ENCODE measurements around the gene DDAH1. TPM values are rescaled to one million over a fixed set of nuclear protein-coding genes. Genes with fewer than 3 reads are reported as not detected.

DDAH1 gene
- total RNA-seq, 1 experiment from 2014 or later, result 80.9 TPM

DNA sequence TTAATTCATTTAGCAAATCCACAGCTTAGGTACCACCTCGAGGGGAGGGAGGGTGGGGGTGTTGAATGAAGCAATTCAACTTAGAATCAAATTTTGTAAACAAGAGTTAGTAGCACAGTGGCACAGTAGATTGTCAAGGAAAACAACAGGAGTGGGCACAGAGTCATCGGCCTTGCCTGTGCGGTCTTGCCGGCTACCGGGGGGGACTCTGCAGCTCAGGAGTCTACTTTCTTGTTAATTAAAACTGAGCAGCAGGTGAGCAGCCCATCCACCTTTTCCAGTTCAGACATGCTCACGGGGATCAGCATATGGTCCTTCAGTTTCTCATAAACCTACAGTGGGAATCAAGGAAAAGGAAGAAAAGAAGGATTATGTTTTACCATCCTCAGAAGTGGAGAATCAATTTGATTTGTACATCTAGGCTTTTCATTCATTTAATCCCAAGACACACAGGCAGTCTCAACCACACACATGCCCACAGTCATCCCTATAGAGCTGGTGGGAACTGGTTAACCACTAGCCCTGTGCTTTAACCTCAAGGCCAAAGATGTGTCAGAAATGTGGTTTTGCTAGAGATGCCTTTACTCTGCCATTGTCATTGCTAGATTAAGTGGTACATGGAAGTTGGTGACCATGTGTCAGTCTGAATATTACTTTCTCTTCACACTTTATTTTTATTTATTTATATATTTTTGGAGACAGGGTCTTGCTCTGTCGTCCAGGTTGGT is 143.6 kb downstream of the DDAH1 start:
- Histone ChIP-seq H3K9me3 (replicated peaks) (no peaks in the 10 kb centered on the region), H3K36me3 (peaks cover 3% of the 10 kb centered on the region; the same call in 1 of the 2 replicates), H3K4me1 (no peaks in the 10 kb centered on the region), H3K27me3 (no peaks in the 10 kb centered on the region), H3K27ac (no peak overlapping the region), H3K4me3 (no peak overlapping the region)
- DNase-seq, result peak; percentile 22 to 36

DNA sequence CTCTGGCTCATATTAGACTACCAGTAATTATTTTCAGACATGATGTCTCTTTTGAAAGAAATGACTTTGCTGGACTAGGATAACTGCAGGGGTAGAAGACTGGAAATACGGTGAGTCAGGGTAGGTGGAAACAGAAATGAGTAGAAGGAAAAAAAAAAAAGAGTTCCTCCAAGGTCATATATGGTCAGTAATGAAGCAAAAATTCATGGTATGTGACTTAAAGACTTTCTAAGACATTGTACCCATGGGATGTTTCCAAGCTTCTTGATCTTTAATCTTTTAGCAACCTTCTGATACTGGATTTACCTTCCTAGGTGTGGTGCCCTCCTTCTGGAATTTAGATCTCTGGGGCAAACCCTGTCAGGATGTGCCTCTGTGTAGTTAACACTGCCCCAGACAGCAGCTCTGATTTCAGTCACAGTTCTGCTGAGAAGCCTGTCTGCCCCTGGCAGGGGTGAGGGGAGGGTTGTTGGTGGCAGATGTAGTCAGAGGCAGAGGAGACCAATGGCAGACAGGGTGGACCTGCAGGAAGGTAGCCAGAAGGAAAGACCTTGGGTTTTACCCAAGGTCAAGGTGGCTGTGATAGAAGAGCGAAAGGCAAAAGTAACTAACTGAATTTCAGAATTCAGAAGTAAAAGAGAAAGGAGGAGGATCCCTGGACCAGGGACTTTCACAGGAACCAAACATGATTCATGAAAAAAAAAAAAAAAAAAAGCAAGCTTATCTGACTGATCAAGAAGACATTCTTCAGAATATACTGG is 144.4 kb downstream of the DDAH1 start:
- DNase-seq, result no peak
- Histone ChIP-seq H3K4me1 (peaks cover 3% of the 10 kb centered on the region; the same call in 1 of the 2 replicates), H3K27ac (no peak overlapping the region), H3K4me3 (no peak overlapping the region), H3K9me3 (replicated peaks) (no peaks in the 10 kb centered on the region), H3K27me3 (no peaks in the 10 kb centered on the region), H3K36me3 (peaks cover 3% of the 10 kb centered on the region; the same call in 1 of the 2 replicates)

DNA sequence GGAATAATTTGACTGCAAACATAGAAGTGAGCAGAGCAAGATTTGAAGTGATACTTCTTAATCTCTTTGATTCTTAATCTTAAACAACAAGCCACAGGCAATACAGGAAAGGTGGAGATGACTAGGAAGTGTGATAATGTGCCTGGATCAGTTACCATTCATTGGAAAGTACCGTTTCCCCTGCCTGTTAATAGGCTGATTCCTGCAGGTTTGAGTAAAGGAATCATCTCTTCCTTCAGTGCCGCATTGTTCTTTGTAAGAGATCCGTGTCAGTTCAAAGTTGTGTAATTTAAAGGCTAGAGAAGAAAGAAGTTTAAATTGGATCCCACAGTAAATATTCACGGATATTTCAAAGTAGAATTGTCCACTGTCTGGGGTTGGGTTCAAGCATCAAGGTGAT is 145.0 kb downstream of the DDAH1 start:
- Histone ChIP-seq H3K27me3 (no peaks in the 10 kb centered on the region), H3K4me3 (no peak overlapping the region), H3K9me3 (replicated peaks) (no peaks in the 10 kb centered on the region), H3K36me3 (peaks cover 3% of the 10 kb centered on the region; the same call in 1 of the 2 replicates), H3K27ac (no peak overlapping the region), H3K4me1 (peaks cover 9% of the 10 kb centered on the region)
- no peak for DNase-seq

DNA sequence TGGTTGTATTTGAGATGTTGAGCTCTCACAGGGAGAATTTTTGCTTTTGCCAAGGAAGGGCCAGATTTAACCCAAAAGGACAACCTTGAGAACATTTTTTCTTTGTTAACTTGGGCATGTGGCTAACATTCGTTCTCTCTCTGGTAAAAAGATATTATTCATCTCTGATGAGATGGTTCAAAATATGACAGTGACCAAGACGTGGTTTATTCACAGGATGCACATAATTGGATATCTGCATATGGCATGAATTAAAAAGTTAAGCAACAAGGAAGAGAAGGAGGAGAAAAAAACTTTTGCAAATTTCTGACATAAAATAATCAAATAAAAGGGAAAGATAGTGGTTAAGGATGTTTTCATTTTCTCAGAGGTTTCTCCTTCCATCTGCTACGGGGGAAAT is 145.5 kb downstream of the DDAH1 start:
- H3K4me1 ChIP-seq, result peaks cover 13% of the 10 kb centered on the region
- H3K36me3 ChIP-seq, result peaks cover 3% of the 10 kb centered on the region; the same call in 1 of the 2 replicates
- no peaks in the 10 kb centered on the region for H3K9me3 ChIP-seq (replicated peaks)
- DNase-seq, result no peak
- H3K27ac ChIP-seq, result no peak overlapping the region
- H3K27me3 ChIP-seq, result no peaks in the 10 kb centered on the region
- no peak overlapping the region for H3K4me3 ChIP-seq

DNA sequence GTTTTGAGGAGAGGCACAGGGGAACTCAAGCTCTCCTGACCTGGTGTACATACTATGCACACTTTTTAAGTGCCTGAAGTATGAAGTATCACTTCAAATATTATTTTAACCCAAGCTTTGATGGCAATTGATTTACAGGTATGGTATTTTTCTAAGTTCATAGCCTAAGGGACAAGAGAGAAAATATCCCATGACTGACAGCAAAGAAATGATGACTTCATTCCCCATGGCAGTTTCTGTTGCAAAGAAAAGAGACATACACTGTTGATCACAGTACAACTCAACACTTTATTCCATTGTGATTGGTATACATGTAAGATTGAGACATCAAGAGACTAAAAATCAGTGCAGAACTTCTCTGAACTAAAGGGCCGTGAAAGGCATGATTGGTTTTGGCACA is 146.7 kb downstream of the DDAH1 start:
- Histone ChIP-seq H3K4me3 (no peak overlapping the region), H3K36me3 (peaks cover 3% of the 10 kb centered on the region; the same call in 1 of the 2 replicates), H3K27me3 (no peaks in the 10 kb centered on the region), H3K9me3 (replicated peaks) (no peaks in the 10 kb centered on the region), H3K4me1 (peaks cover 25% of the 10 kb centered on the region), H3K27ac (no peak overlapping the region)
- no peak for DNase-seq

DNA sequence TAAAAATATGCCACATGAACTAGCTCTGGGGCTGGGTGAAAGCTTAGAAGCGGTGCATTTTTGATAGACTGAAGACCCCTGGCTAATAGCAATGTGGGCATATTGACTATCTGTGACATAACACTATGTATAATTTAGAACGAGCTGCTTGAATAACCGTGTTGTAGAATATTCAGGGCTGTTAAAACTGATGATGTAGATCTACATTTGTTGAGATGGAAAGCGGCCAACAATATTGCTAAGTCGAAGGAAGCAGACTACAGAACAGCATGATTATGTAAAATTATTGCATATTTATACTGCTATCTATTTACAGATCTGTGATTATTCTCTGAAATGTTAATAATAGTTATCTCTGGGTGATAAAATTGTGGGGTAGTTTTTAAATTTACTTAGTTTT is 147.4 kb downstream of the DDAH1 start:
- H3K27me3 ChIP-seq, result no peaks in the 10 kb centered on the region
- H3K4me3 ChIP-seq, result no peak overlapping the region
- no peak overlapping the region for H3K27ac ChIP-seq
- H3K9me3 ChIP-seq (replicated peaks), result no peaks in the 10 kb centered on the region
- H3K36me3 ChIP-seq, result peaks cover 3% of the 10 kb centered on the region; the same call in 1 of the 2 replicates
- peaks cover 25% of the 10 kb centered on the region for H3K4me1 ChIP-seq
- DNase-seq, result no peak

DNA sequence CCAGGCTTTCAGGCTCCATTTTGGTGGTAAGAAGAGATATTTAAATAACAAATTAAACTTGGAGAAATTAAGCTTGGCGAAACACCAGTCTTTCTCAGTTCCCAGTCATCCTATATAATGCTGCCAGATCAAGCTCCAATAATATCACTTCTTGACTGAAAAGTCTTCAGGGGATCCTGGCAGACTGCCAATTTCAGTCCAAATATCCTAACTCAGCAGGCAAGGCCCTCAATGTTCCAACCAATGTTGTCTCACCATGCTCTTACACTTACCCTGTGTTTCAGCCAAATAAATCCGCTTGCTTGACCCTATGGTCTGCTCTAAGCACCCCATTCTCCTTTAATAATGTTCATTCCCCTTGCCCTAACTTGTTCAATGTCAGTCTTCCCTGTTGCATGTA is 148.6 kb downstream of the DDAH1 start:
- H3K36me3 ChIP-seq, result peaks cover 3% of the 10 kb centered on the region; the same call in 1 of the 2 replicates
- H3K4me1 ChIP-seq, result peaks cover 25% of the 10 kb centered on the region
- DNase-seq, result no peak
- H3K4me3 ChIP-seq, result no peak overlapping the region
- no peaks in the 10 kb centered on the region for H3K9me3 ChIP-seq (replicated peaks)
- H3K27ac ChIP-seq, result no peak overlapping the region
- no peaks in the 10 kb centered on the region for H3K27me3 ChIP-seq

DNA sequence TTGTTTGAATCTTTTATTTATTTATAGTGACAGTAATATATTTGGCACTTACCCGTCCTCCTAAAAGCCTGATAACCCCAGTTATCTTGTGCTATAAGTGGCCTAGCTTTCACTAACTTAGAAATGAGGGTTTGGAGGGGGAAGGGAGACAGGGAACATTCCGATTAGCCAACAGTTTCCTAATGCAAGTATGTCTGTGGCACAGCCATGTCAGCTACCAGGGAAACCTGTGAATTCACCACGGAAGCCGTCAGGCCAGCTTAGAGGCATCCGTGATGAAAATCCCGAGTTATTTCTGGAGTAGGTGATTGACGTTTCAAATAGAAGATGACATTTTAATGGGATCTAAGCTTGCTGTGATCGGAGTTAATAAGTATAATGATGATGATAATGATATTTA is 149.2 kb downstream of the DDAH1 start:
- H3K4me1 ChIP-seq, result peaks cover 25% of the 10 kb centered on the region
- H3K27ac ChIP-seq, result no peak overlapping the region

DNA sequence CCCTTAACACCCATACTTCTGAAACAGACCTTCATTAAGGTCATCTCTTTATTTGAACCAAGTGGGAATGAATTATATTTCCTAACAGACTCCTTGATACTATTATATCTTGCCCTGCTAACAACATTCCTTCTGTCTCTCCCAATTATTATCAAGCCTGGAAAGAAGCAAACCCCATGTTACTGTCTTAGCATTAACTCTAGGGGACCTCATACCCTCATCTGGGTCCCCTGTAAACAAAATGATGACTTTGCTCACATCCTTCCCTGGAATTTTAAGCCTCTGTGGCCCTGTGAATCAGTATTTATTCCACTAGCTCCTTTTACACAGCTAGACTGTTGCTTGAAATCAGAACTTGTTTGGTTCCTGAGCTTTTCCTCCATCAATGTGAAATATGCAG is 150.2 kb downstream of the DDAH1 start:
- 0 out of 2 replicates have a peak, but pooled peaks cover 3% of the 10 kb centered on the region for H3K36me3 ChIP-seq
- H3K27ac ChIP-seq, result peak overlapping the region; percentile 32
- no peak overlapping the region for H3K4me3 ChIP-seq
- H3K4me1 ChIP-seq, result peaks cover 25% of the 10 kb centered on the region
- no peaks in the 10 kb centered on the region for H3K27me3 ChIP-seq
- H3K9me3 ChIP-seq (replicated peaks), result no peaks in the 10 kb centered on the region
- DNase-seq, result no peak

More for the DNA sequence above, 149.2 kb downstream of the DDAH1 start:
- H3K27me3 ChIP-seq, result no peaks in the 10 kb centered on the region
- no peak overlapping the region for H3K4me3 ChIP-seq
- H3K36me3 ChIP-seq, result peaks cover 3% of the 10 kb centered on the region; the same call in 1 of the 2 replicates
- no peak for DNase-seq
- H3K9me3 ChIP-seq (replicated peaks), result no peaks in the 10 kb centered on the region

DNA sequence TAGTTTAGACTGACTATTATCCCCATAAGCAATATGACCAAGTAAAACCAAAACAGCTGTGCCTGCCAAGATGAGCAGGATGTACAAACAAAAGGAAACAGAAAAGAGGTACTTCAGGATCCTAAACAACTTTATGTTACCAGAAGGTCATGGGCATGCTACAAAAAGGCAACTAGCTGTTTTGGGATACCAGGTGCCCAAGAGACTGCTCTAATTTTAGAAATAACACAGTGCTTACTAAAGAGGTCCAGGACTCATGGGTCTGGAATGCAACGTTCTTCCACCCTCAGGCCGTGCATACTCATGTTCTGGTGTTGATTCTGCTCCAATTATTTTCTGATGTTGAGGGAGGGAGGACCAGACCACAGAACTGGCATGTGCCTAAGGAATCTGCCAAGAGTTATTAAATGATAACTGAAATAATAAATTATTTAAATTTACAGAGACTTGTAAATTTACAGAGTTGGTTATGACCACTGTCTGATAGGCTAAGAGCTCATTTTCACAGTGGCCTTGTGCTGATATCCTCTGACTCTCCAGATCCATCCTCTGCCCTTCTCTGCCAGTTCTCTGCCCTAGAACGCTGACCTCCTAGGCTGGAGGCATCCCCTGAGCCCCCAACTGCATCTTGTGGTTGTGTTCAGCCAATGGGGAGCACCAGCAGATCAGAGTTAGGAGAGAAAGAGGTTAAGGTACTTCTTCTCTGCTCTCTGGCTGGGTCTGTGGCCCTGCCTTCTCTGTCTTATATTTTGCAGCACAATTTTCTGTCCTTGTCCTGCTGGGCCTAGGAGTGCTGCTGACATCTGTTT is 150.9 kb downstream of the DDAH1 start:
- Histone ChIP-seq H3K27ac (peak overlapping the region; percentile 32), H3K4me1 (peaks cover 25% of the 10 kb centered on the region), H3K9me3 (replicated peaks) (no peaks in the 10 kb centered on the region), H3K36me3 (0 out of 2 replicates have a peak, but pooled peaks cover 3% of the 10 kb centered on the region), H3K27me3 (no peaks in the 10 kb centered on the region), H3K4me3 (no peak overlapping the region)
- peak; percentile 30 to 42 for DNase-seq

DNA sequence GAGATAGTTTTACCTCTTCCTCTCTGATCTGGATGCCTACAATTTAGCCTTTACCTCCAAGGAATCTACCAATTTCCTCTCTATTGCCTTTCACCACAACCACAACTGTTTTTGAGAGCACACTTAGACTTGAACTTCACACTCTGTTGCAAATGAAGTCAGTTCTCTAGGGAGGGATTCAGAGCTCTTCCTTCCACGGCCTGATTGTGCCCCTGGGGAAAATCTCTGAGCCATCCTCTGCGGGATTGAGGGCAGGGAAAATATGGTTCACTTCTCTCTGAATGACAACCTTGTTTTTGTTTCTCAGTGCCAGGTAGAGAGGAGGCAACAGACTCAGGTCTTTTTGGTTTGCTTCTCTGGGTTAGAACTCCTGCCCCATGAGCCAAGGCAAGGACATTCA is 153.1 kb downstream of the DDAH1 start:
- Histone ChIP-seq H3K4me3 (no peak overlapping the region), H3K27me3 (no peaks in the 10 kb centered on the region), H3K9me3 (replicated peaks) (no peaks in the 10 kb centered on the region), H3K4me1 (peaks cover 25% of the 10 kb centered on the region), H3K36me3 (no peaks in the 10 kb centered on the region), H3K27ac (no peak overlapping the region)
- DNase-seq, result no peak

DNA sequence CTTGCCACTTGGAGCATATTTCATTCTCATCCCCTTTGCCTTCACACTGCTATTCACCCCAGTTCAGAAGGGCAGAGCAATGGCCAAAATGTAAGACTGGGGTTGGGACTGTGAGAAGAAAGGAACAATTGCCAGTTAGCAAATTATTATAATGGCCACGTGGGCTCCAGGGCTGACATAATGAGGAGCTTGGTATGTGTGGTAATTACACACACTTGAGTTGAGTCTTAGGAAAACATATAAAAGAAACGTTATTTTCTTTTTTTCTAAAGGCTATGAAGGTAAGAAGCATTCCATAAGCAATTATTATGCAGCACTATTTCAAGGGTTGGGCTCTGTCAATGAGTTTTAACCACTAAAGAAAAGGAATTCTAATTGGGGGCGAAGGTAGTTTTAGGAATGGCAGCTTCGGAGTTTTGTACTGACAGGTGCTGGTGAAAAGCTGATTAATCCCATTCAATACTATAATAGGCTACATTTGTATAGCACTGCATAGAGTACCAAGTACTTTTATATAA is 156.1 kb downstream of the DDAH1 start:
- no peaks in the 10 kb centered on the region for H3K9me3 ChIP-seq (replicated peaks)
- peaks cover 6% of the 10 kb centered on the region for H3K4me1 ChIP-seq
- no peaks in the 10 kb centered on the region for H3K36me3 ChIP-seq
- no peaks in the 10 kb centered on the region for H3K27me3 ChIP-seq
- no peak overlapping the region for H3K27ac ChIP-seq
- H3K4me3 ChIP-seq, result no peak overlapping the region
- DNase-seq, result no peak

DNA sequence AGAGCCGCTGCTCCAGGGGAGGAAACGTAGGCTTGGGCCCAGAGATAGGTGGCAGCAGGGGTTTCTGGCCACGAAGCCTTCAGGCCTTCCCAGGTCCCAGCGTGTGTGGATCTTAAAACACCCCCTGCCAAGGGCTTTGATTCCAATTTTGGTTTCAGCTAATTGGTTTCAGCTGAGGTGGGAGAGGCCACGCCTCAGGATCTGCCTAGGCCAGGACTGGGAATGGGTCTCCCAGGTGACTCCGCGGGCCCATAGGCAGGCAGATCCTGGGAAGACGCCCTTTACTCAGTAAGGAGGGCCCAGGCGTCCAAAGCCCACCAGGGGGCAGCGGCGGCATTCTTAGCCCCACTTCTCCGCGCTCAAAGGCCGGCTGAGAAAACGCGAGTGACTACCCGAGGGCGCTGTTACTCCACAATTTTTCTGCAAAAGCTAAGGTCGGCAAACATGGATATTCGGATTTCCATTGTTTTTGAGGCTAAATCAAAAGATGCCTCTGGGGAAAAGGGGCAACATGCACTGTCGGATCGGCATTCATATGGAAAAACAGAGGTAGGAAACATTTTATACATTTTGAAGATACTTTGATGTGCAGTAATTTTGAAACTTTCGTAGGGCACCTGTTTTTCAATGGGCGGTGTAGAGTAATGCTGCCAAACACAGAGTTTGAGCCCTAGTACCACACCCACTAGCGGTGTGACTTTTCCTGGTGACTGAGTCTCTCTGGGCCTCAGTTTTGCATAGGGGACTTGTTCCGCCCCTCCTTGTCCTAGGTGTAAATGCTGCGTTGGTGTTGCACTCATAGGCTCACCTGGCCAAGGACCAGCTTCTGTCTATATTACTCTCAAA is 156.7 kb downstream of the DDAH1 start:
- DNase-seq, result peak; percentile 87 to 93
- H3K27me3 ChIP-seq, result no peaks in the 10 kb centered on the region
- H3K27ac ChIP-seq, result no peak overlapping the region
- no peak overlapping the region for H3K4me3 ChIP-seq
- no peaks in the 10 kb centered on the region; the same call in 1 of the 2 replicates for H3K4me1 ChIP-seq
- H3K36me3 ChIP-seq, result no peaks in the 10 kb centered on the region
- H3K9me3 ChIP-seq (replicated peaks), result no peaks in the 10 kb centered on the region

DNA sequence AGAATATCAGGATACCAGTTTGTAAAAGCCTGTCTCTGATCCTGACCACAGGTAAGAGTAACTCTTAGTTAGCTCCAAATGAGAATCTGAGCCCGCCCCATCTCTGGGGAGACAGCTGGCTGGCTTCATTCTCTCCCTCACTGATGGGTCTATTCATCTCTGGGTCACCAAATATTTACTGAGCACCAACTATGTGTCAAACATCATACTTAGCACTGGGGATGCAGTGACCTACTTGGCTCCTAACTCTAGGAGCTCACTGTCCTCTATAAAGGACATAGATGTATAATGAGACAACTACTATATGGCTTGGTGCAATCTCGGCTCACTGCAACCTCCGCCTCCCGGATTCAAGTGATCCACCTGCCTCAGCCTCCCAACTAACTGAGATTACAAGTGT is 158.7 kb downstream of the DDAH1 start:
- no peaks in the 10 kb centered on the region for H3K4me1 ChIP-seq
- no peaks in the 10 kb centered on the region for H3K9me3 ChIP-seq (replicated peaks)
- no peak overlapping the region for H3K27ac ChIP-seq
- no peak overlapping the region for H3K4me3 ChIP-seq
- DNase-seq, result no peak
- no peaks in the 10 kb centered on the region for H3K27me3 ChIP-seq
- H3K36me3 ChIP-seq, result no peaks in the 10 kb centered on the region
